GOT3 (cell line): Measurements from ENCODE around the gene FBN2.
"Not testable (repeated sequence)": the region's sequence is repeated elsewhere in the genome, so short reads cannot be mapped to it uniquely, and the experiment has no call there.

ENCODE experiments used
- DNase-seq: peaks from one replicate; lab custom pipeline; 2025; ENCODE audit warnings: mixed read lengths; lab: John Stamatoyannopoulos, UW

FBN2 gene

DNA sequence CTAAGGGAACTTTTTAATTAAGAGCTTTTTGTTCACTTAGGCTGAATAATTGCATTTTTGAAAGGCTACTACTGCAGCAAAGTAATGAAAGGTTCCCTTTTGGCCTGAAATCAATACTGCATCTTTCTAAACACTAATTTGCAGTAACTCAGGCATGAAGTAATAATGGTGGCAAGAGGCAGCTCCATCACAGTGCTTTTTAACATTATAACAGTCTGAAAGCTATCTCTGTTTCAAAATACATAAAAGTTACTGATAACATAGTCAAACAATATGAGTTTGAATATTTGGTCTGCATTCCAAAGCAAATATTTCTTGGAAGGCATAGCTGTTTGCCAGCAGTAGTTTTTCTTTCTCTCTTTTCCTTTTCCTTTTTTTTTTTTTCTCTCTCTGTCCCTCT is 113.4 kb downstream of the FBN2 start:
- DNase-seq, result no peak

DNA sequence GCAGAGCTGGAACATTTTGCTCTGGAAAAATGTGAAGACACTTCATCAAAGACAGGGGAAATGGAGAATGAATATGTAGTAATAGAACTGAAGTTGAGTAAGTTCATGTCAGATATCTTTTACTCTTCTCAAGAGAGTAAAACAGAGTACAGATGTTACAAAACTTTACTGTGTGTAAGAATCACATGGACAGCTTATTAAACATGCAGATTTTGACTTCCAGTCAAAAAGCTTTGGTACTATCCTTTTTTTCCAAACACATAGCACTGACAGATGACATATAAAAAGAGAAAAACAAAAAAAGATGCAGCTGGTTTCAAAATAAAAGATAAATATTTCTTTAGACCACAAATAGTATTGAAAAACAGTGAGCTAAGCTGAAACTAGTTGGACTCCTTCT is 115.4 kb downstream of the FBN2 start:
- DNase-seq, result no peak

DNA sequence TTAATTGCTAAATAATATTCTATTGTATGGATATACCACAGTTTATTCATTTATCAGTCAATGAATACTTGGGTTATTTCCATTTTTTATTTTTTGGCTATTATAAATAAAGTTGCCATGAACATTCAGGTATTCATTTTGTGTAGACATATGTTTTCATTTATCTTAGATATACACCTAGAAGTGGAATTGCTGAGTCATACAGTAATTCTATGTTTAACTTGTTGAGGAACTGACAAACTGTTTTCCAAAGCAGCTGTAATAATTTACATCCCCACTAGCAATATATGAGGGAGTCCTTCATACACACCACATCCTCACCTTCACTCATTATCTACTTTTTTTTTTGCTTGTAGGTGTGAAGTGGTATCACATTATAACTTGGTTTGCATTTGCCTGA is 123.6 kb downstream of the FBN2 start:
- no peak for DNase-seq

DNA sequence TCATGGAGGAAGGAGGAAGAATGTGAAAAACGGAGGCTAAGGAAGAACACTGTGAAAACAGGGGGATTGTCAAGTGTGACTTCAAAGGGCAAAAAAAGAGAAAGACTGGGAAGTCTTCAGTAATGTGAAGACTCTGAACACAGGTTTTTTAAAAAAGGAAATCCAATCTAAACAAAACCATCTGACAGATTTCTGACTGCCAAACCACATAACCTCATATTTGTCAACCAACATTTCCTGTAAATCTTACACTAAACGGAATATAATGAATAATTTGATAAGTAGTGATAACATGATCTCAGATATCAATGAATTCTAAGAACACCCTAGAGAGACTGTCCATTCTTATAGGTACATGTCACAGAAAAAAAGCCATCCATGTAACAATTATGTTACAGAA is 124.7 kb downstream of the FBN2 start:
- DNase-seq, result no peak

DNA sequence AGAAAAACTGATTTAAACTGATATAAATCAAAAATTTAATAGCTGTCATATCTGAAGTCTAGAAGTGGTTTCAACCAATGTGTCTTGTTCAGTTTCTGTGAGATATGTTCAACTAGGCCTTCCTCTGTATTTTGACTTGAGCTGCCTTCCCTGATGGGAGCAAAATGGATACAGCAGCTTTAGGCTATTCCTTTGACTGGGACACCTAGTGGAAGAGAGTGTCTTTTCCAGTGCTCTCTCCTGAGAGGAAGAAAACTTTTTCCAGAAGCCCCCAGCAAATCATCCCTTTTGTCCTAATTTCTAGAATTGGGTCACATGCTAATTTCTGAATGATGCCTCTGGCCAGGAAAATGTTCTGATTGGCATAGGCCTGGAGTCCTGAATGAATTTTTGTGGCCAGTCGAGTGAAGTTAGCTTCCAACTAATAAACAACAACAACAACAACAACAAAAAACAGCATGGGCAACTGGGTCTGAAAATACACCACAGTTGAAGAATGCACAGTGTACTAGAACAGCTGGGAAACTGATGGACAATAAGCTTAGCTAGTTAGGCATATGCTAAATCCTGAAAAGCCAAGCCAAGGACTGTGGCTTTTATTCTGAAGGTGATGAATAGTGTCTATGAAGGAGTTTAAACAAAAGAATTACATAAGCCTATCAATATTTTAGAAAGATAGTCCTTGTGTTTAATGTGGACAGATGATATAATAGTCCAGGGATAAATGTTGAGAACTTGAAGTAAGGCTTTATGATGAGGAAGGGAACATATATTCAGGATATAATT is 125.7 kb downstream of the FBN2 start:
- DNase-seq, result no peak

DNA sequence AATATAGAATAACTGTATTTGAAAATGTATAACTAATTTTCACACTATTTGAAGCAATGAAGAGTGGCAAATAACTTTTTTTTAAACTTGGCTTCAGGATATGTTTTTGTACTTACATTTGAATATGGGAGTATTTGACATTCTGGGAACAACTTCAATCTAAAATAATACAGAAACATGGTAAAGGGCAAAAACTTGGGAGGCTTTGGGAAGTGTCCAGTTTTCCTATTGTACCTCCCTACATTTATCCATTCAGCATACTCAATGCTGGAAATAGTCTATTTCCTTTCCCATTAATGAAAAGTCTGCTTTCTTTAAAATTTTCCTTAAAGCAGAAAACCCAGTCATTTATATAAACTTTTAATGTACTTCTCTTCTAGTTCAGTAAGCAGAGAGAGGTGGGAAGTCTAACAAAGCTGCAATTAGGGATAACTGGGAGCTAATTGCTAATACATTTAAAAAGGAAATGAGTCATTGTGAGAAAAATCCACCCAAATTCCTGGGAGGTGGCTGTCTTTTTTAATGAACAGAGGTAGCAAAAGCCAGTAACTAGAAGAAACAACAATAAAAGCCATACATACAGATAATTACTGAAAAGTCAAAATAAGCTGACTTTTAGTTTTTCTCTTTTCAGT is 128.8 kb downstream of the FBN2 start:
- no peak for DNase-seq

DNA sequence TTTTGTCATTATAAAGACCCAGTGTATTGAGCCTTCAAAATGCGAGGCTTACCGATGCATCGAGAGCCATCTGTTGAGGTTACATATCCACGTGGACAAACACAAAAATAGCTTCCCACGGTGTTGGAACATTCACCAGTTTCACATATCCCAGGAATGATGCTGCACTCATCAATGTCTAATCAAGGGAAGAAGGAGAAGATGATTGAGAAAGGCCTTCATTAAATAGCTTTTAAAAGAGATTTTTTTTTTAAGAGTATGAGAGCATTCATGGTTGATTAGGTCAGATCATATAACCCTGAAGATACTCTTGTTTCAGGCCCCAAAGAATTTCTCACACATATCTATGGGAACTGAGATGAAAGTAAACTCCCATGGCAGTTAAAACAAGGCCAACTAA is 129.4 kb downstream of the FBN2 start:
- DNase-seq, result no peak

DNA sequence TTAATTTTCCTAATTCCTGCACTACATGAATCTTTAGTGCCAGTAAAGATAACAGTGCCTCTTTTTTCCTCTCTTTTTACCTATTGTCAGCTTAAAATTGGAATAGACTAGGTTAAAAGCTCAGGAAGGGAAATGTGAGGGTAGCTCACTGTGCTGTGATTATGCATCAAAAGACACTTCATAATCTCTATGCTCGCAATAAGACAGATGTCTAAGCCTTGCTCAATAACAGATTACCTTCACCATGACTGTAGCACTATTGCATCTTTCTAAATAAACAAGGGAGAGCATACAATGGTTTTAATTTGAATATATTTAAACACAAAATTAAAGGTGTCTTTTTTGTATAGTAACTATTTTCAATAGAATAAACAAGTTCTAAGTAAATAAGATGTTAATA is 130.1 kb downstream of the FBN2 start:
- no peak for DNase-seq

DNA sequence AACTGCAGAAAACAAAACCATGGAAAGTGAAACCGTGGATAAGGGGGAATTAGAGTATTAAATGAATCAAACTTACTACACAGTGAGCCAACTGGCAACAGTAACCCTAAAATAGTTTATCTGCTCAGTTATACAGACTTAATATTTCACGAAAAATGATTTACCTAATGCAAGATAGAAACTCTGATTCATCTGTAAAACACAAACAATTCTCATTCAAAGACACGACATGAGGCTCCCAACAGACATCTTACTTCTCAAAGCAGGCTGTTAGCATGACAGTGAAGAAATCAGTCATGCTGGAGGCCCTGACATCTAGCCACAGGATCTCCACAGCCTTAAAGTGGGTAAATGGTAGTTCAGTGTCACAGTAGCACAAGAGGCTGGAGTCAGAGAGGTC is 131.2 kb downstream of the FBN2 start:
- DNase-seq, result no peak

DNA sequence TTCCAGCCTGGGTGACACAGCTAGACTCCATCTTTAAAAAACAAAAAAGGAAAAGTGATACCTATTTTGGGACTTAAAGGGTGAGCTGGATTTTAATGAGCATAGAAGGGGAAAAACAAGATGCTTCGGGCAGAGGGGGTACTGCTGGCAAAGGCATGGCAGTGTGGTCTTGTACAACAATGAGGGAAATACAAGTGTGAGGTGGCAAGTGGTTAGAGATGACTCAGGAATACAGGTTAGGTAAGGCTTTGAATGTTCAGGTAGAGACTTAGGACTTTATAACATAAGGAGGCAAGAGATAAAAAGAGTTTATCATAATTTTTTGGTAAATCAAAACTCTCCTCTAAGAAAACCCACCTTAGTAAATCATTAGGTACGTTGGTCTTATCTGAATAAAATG is 132.9 kb downstream of the FBN2 start:
- DNase-seq, result no peak

DNA sequence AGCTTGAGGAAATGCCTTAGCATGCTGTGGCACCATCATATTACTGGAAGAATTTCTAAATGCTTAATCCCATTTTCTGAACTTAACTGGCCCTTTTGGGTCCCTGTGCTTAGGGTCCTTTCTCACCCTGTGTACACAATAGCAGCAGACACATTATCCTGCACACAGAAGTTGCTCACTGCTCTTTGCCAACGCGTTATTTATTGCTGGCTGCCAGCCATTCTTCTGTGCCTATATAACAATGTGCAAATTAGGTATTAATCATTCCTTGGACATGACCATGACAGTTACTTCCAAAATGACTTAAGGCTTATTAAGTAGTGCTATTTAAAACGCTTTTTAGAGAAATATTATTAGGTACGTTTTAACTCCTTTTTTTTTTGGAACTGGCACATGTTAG is 134.7 kb downstream of the FBN2 start:
- no peak for DNase-seq

DNA sequence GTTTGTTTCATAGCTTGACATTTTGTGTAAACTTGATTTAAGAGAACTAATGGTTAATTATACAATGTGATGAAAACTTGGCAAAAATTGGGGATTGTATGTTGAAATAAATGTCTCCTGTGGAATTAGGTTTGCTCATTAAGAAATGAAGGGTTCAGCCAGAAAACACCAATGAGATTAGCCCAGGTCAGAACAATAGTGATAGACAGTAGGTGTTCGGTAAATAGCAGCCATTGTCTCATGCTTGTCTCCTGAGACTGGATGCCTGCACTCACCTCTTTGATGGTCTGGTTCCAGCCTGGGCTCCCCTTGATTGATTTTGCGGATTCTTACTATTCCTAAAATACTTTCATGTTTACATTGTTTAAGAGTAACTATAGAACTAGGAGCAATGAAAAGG is 135.5 kb downstream of the FBN2 start:
- DNase-seq, result no peak

DNA sequence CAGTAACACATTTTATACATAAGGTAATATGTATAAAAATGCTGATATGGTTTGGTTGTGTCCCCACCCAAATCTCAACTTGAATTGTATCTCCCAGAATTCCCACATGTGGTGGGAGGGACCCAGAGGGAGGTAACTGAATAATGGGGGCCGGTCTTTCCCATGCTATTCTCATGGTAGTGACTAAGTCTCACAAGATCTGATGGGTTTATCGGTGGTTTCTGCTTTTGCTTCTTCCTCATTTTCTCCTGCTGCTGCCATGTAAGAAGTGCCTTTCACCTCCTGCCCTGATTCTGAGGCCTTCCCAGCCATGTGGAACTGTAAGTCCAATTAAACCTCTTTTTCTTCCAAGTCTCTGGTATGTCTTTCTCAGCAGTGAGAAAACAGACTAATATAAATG is 137.3 kb downstream of the FBN2 start:
- DNase-seq, result not testable (repeated sequence)

DNA sequence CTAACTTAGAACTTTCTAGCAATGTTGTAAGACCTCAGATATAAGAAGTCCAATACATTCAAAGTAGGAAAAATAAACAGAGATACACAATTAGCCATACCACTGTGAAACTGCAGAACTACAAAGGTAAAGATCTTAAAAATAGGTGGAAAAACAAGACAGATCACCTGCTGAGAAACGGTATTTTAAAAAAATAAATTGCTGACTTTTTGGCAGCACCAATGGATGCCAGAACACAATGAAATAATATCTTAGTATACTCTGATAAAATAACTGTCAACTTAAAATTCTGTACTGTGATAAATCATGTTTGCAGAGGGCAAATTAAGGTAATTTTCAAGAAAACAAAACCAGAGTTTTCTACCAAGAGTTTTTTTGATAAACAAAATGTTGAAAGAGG is 138.9 kb downstream of the FBN2 start:
- no peak for DNase-seq

DNA sequence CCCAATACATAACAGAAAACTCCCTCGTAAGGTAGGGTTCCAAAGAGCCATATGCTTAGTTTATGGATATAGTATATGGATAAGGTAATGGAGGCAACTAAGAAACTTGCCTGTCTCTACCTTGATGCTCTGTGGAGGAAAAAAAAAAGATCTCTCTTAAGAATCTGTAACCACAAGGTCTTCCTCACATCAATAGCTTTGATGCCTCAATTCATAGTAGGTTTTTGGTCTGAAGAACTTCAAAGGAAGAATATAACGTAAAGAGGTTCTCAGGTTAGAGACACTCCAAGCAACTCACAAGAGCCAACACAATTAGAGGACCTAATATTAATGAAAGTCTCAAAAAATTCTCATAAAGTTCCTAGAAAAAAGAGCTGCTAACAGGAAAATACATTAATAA is 140.2 kb downstream of the FBN2 start:
- no peak for DNase-seq

DNA sequence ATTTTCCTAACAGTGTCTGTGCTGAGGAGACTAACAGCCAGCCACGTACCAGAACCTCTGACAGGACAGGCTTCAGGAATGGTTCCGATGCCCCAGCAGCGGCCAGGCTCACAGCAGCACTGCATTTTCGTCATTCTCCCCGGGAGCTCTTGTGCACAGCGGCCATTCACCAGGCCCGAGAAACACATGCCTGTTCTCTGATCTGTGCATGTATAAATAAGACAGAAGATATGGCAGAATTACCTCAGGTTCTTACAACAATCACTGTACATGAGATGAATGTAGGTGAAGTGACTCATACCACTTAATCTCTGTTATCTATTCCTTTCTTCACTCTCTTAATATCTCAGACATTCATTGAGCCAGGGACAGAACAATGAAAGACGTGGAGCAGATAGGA is 143.0 kb downstream of the FBN2 start:
- no peak for DNase-seq

DNA sequence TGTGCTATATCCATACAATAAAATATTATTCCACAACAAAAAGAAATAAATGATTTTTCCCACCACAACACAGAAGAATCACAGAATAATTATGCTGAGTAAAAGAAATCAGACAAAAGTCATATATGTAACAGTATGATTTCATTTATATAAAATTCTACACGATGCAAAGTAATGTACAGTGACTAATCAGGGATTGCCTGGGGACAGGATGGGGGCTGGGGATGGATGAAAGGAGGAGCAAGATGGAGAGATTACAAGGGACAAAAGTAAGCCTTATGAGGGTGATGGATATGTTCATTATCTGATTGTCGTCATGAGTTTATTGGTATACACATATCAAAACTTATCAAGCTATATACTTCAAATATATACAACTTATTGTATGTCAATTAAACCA is 154.0 kb downstream of the FBN2 start:
- no peak for DNase-seq

DNA sequence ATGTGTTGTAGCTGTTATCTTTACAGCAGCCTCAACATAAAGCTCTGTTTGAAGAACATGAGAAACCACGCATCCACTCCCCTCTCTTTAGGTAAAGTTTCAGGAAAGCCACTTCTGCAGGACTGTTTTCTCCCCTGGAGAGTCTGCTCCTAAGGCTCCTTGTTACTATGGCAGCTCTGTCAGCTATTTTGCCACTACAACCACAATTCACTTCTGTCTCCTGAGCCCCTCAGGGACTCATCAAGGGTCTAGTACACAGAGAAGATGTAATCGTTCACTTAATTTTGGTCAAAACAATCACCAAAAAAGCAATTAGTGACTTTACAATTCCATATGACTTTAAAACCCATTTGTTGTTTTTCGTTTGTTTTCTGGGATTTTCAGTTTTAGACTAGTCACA is 157.7 kb downstream of the FBN2 start:
- DNase-seq, result no peak

DNA sequence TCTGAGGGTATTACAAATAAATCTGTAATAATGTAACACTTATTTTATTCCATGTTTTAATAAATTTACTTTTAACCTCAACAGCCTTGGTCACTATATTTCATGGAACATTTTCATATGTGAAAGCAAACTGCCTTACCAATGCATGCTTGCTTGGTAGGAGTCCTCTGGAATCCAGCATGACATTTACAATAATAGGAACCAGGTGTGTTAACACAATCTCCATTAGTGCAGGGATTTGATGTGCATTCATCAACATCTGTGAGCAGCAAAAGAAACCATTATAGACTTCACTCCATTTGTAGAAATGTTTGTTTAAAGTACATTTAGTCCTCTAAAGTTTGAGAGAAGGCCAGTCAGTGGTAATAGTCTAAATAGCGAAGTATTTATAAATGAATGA is 159.4 kb downstream of the FBN2 start:
- no peak for DNase-seq

DNA sequence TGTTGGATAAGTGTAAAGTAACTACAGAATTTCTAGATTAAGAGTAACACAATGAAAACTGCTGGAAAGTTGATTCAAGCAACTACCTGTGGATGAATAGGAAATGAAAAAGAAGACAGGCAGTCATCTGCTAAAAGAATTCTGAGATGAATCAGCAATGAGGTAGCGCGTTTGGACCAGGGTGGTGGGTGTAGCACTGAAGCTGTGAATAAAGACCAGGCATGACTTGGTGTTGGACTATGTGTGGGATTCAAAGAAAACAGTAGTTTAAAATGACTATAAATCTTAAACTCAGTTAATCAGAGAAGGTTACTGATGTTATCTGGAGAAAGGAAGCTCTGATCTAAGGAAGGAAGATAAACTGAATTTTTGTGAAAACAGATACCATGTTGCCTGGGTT is 159.8 kb downstream of the FBN2 start:
- DNase-seq, result no peak

DNA sequence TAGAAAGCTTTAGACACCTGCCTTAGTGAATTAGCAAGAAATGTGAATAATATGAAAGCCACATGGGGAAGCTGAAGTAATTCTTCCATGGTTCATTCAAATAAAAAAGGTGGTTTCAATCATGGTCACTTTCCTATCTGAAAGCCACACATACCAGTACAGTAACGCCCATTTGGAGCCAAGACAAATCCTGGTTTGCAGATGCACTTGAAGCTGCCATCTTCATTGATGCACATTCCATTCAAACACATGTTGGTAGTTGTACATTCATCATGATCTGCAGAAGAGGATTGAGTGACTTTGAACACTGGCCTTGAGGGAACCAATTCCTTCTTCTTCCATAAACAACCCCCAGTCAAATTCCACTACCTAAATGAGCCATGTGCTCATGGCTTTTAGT is 161.5 kb downstream of the FBN2 start:
- no peak for DNase-seq

DNA sequence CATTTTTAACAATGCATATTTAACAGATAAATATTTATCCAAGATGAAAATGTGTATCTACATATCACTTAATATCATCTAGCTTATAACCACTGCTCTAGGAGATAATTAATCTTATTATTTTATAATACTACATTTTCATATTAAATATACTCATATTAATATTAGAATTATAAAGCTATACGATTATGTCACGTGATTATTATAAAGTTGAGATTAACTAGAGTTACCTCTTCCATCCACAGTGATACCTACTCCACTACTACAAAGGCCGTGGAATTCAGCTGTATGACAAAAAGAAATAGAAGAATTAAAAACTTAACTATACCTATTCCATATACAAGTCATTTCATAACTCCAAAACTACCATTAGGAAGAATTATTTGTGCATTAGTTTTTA is 171.9 kb downstream of the FBN2 start:
- DNase-seq, result no peak

DNA sequence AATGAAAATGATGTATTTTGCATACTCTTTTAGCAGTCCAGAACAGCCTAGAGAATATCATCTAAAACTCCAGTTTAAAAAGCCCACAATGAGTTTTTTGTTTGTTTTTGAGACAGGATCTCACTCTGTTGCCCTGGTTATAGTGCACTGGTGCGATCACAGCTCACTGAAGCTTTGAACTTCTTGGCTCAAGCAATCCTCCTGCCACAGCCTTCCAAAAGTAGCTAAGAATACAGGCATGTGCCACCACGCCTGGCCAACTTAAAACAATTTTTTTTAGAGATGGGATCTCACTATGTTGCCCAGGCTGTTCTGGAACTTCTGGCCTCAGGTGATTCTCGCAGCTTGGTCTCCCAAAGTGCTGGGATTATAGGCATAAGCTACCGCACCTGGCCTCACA is 175.7 kb downstream of the FBN2 start:
- no peak for DNase-seq

DNA sequence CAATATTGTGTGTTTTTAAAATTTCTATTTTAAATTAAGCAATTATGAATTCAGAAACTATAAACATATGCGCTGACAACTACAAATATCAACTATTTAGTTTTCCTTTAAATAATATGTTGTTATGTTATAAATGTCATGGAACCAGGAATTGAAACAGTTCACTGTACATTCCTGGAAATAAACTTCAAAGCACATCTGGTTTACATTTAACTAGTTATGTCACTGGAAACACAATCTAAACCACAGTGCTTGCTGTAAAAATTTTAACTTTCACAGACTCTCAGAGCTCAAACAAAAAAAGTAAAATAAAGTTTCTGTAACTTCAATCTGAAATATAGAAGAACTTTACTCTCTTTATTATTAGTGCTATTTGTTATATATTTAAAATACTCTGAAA is 179.2 kb downstream of the FBN2 start:
- no peak for DNase-seq
